HG03095 (cell line): ENCODE measurements around the gene DUSP22.

Experiments used
- ATAC-seq: cut with Tn5 transposase; IDR thresholded peaks from one replicate; pipeline ENCODE4 v1.9.1; 2021; ENCODE audit warnings: moderate library complexity; ENCODE audit not compliant: unreplicated experiment

Gene DUSP22

GRCh38 chr6:296151-297122, 4.2 kb downstream of the DUSP22 start:
- peak; percentile 21 for ATAC-seq

GRCh38 chr6:297571-298232, 5.4 kb downstream of the DUSP22 start:
- ATAC-seq, result no peak

GRCh38 chr6:298233-299103, 6.2 kb downstream of the DUSP22 start:
- no peak for ATAC-seq

- ATAC-seq, result no peak
Measured at GRCh38 chr6:299104-299980, 7.1 kb downstream of the DUSP22 start.

GRCh38 chr6:300026-300425, 7.7 kb downstream of the DUSP22 start:
- no peak for ATAC-seq

GRCh38 chr6:300494-301198, 8.4 kb downstream of the DUSP22 start:
- ATAC-seq, result no peak

- no peak for ATAC-seq
Measured at GRCh38 chr6:301526-301925, 9.2 kb downstream of the DUSP22 start.

GRCh38 chr6:301929-302705, 9.8 kb downstream of the DUSP22 start:
- no peak for ATAC-seq

GRCh38 chr6:302760-303159, 10.5 kb downstream of the DUSP22 start:
- ATAC-seq, result no peak

- ATAC-seq, result no peak
Measured at GRCh38 chr6:303263-303662, 11.0 kb downstream of the DUSP22 start.

GRCh38 chr6:303948-304558, 11.8 kb downstream of the DUSP22 start:
- ATAC-seq, result no peak

GRCh38 chr6:304833-305370, 12.6 kb downstream of the DUSP22 start:
- ATAC-seq, result no peak

GRCh38 chr6:305371-306206, 13.3 kb downstream of the DUSP22 start:
- peak; percentile 83 for ATAC-seq

GRCh38 chr6:306641-307061, 14.4 kb downstream of the DUSP22 start:
- ATAC-seq, result no peak

GRCh38 chr6:307065-307814, 15.0 kb downstream of the DUSP22 start:
- no peak for ATAC-seq

- ATAC-seq, result no peak
Measured at GRCh38 chr6:307874-308273, 15.6 kb downstream of the DUSP22 start.
